Liver (tissue), 9 donors: ENCODE data around the gene PRICKLE4. TPM values are rescaled to one million over a fixed set of nuclear protein-coding genes. Genes with fewer than 3 reads are reported as not detected.

Experiments used
- DNase-seq: peaks from one replicate; pipeline ENCODE4 v3.0.0-alpha.2; 2017; ENCODE audit warnings: low spot score
- H3K27ac ChIP-seq, 2 donors: one replicate each; pipeline ENCODE4 v1.7.0; 2013; ENCODE audit warnings: inconsistent platforms in 2 of 2, low read length in 2 of 2, control low read depth in 1 of 2, low read depth in 1 of 2, mild to moderate bottlenecking in 1 of 2
- H3K27me3 ChIP-seq, 4 donors: one replicate each; pipeline versions ENCODE4 v1.6.1 to v1.7.0; 2013; ENCODE audit warnings: low read length in 3 of 4, inconsistent platforms in 1 of 4, mild to moderate bottlenecking in 1 of 4, moderate library complexity in 1 of 4; ENCODE audit not compliant: control insufficient read depth in 4 of 4, insufficient read depth in 4 of 4
- H3K36me3 ChIP-seq, 4 donors: one replicate each; pipeline versions ENCODE4 v1.6.1 to v1.7.0; 2013; ENCODE audit warnings: low read length in 3 of 4, mild to moderate bottlenecking in 3 of 4, low read depth in 1 of 4, moderate library complexity in 1 of 4; ENCODE audit not compliant: control insufficient read depth in 4 of 4, insufficient read depth in 3 of 4
- H3K4me1 ChIP-seq, 4 donors: one replicate each; pipeline versions ENCODE4 v1.6.1 to v1.7.0; 2013; ENCODE audit warnings: low read length in 3 of 4, mild to moderate bottlenecking in 3 of 4, moderate library complexity in 1 of 4; ENCODE audit not compliant: control insufficient read depth in 4 of 4, insufficient read depth in 4 of 4
- H3K4me3 ChIP-seq, 3 donors: one replicate each; pipeline versions ENCODE4 v1.6.1 to v1.7.0; 2013; ENCODE audit warnings: low read length in 3 of 3, control low read depth in 1 of 3, low read depth in 1 of 3, mild to moderate bottlenecking in 1 of 3
- H3K9ac ChIP-seq, 2 donors: one replicate each; pipeline ENCODE4 v1.7.0; 2013; ENCODE audit warnings: low read length in 2 of 2, mild to moderate bottlenecking in 2 of 2, moderate library complexity in 2 of 2, control low read depth in 1 of 2, low read depth in 1 of 2
- H3K9me3 ChIP-seq, 4 donors: one replicate each; pipeline versions ENCODE4 v1.6.1 to v1.7.0; 2013; ENCODE audit warnings: low read length in 3 of 4; ENCODE audit not compliant: control insufficient read depth in 4 of 4
- FOXA1 ChIP-seq: IDR thresholded peaks from 2 replicates; pipeline ENCODE4 v1.6.1; 2016; ENCODE audit warnings: antibody characterized with exemption
- FOXA2 ChIP-seq: IDR thresholded peaks from 2 replicates; pipeline ENCODE4 v1.6.1; 2016; ENCODE audit warnings: antibody characterized with exemption
- HNF4A ChIP-seq, 2 donors: conservative IDR thresholded peaks; 2 replicates each; pipeline ENCODE4 v1.6.1; 2016; ENCODE audit warnings: antibody characterized with exemption in 2 of 2, mild to moderate bottlenecking in 2 of 2
- JUND ChIP-seq, 2 donors: IDR thresholded peaks; 2 replicates each; pipeline ENCODE4 v1.6.1; 2016; ENCODE audit warnings: antibody characterized with exemption in 2 of 2
- NR2F2 ChIP-seq: IDR thresholded peaks from 2 replicates; pipeline ENCODE4 v1.6.1; 2016; ENCODE audit warnings: antibody characterized with exemption
- TAF1 ChIP-seq: conservative IDR thresholded peaks from 2 replicates; pipeline ENCODE4 v1.6.1; 2016; ENCODE audit warnings: antibody characterized with exemption, mild to moderate bottlenecking
- YY1 ChIP-seq: IDR thresholded peaks from 2 replicates; pipeline ENCODE4 v1.6.1; 2016; ENCODE audit warnings: antibody characterized with exemption, mild to moderate bottlenecking
- WGBS: extraction: QIAGEN DNeasy Blood & Tissue Kit; methylation state at CpG from one replicate; pipeline ENCODE4 v1.1.7; 2013; 5-methylcytosine and 5-hydroxymethylcytosine counted together
- polyA plus RNA-seq, 2 donors: library from polyadenylated mRNA; stranded (reverse) in 1 of 2; unstranded in 1 of 2; fragments of 200-250 nt in 1 of 2; fragments of >200 nt in 1 of 2; fragmentation: Nextera tagmentation in 1 of 2; extraction: Ambion mirVana in 1 of 2; gene quantifications; one replicate each; pipeline versions ENCODE4 v1.2.1 to v1.2.3, GENCODE V29; 2013 to 2015
- total RNA-seq, 2 donors: library from RNA; depleted of rRNA; stranded (reverse); fragments of >200 nt; gene quantifications; one replicate each; pipeline ENCODE4 v1.2.3, GENCODE V29; 2014
- TF ChIP-seq, protein P1 (sequence below): IDR thresholded peaks from 2 replicates; pipeline ENCODE4 v1.6.1; 2016; ENCODE audit warnings: antibody characterized with exemption, mild to moderate bottlenecking
- TF ChIP-seq, protein P2 (sequence below): IDR thresholded peaks from 2 replicates; pipeline ENCODE4 v1.6.1; 2016; ENCODE audit warnings: antibody characterized with exemption
- TF ChIP-seq, protein P3 (sequence below): fragments of 150-350 bp; IDR thresholded peaks from 2 replicates; pipeline ENCODE4 v1.5.1; 2017; ENCODE audit warnings: improper control_type of control experiment, low read depth, low read length; ENCODE audit not compliant: missing input control
- donor health status: healthy.
- donor health status: healthy.
- donor health status: healthy.
- donor health status: healthy.
- donor health status: healthy.

Gene PRICKLE4
- total and polyA plus RNA-seq, 4 donors = 0.37 to 1.4 (median 0.98) TPM; not detected in 1

DNA sequence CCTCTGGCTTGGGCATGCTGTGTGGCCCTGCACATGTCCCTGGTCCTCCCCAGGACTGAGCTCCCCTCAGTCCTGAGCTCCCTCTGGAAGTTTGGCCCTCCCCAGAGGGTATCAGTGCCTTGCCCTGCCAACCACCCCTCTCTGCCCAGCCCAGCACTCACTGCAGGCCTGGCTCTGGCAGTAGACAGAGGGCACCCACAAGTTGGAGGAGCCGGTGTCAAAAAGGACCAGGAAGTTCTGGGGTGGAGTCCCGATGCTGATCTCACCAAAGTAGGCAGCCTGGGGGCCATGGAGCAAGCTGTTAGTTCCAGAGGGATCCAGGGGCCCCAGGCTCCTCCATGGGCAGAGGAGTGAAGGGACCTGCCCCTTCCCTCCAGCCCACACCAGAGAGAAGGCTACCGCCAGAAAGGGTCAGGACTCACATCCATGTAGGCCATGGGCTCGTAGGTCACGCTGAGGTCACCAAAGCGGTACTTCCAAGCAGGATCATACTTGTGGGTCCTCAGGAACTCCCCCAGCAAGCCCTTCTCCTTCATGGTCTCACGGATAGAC is 36.3 kb upstream of the PRICKLE4 start:
- Histone ChIP-seq H3K9ac (no peak overlapping the region), H3K4me3 (no peak overlapping the region), H3K27ac (no peak overlapping the region), H3K36me3 (no peaks in the 10 kb centered on the region), H3K27me3 (no peaks in the 10 kb centered on the region), H3K4me1 (no peaks in the 10 kb centered on the region), H3K9me3 (no peaks in the 10 kb centered on the region)
- TF ChIP-seq YY1 (no peak), JUND (IDR thresholded peaks at IDR 0.05) (no peak), FOXA2 (no peak), NR2F2 (no peak), FOXA1 (no peak)
- TF ChIP-seq, protein P1, sequence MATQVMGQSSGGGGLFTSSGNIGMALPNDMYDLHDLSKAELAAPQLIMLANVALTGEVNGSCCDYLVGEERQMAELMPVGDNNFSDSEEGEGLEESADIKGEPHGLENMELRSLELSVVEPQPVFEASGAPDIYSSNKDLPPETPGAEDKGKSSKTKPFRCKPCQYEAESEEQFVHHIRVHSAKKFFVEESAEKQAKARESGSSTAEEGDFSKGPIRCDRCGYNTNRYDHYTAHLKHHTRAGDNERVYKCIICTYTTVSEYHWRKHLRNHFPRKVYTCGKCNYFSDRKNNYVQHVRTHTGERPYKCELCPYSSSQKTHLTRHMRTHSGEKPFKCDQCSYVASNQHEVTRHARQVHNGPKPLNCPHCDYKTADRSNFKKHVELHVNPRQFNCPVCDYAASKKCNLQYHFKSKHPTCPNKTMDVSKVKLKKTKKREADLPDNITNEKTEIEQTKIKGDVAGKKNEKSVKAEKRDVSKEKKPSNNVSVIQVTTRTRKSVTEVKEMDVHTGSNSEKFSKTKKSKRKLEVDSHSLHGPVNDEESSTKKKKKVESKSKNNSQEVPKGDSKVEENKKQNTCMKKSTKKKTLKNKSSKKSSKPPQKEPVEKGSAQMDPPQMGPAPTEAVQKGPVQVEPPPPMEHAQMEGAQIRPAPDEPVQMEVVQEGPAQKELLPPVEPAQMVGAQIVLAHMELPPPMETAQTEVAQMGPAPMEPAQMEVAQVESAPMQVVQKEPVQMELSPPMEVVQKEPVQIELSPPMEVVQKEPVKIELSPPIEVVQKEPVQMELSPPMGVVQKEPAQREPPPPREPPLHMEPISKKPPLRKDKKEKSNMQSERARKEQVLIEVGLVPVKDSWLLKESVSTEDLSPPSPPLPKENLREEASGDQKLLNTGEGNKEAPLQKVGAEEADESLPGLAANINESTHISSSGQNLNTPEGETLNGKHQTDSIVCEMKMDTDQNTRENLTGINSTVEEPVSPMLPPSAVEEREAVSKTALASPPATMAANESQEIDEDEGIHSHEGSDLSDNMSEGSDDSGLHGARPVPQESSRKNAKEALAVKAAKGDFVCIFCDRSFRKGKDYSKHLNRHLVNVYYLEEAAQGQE = no peak
- TF ChIP-seq, protein P2, sequence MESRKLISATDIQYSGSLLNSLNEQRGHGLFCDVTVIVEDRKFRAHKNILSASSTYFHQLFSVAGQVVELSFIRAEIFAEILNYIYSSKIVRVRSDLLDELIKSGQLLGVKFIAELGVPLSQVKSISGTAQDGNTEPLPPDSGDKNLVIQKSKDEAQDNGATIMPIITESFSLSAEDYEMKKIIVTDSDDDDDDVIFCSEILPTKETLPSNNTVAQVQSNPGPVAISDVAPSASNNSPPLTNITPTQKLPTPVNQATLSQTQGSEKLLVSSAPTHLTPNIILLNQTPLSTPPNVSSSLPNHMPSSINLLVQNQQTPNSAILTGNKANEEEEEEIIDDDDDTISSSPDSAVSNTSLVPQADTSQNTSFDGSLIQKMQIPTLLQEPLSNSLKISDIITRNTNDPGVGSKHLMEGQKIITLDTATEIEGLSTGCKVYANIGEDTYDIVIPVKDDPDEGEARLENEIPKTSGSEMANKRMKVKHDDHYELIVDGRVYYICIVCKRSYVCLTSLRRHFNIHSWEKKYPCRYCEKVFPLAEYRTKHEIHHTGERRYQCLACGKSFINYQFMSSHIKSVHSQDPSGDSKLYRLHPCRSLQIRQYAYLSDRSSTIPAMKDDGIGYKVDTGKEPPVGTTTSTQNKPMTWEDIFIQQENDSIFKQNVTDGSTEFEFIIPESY = no peak
- TF ChIP-seq, protein P3, sequence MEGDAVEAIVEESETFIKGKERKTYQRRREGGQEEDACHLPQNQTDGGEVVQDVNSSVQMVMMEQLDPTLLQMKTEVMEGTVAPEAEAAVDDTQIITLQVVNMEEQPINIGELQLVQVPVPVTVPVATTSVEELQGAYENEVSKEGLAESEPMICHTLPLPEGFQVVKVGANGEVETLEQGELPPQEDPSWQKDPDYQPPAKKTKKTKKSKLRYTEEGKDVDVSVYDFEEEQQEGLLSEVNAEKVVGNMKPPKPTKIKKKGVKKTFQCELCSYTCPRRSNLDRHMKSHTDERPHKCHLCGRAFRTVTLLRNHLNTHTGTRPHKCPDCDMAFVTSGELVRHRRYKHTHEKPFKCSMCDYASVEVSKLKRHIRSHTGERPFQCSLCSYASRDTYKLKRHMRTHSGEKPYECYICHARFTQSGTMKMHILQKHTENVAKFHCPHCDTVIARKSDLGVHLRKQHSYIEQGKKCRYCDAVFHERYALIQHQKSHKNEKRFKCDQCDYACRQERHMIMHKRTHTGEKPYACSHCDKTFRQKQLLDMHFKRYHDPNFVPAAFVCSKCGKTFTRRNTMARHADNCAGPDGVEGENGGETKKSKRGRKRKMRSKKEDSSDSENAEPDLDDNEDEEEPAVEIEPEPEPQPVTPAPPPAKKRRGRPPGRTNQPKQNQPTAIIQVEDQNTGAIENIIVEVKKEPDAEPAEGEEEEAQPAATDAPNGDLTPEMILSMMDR = no peak
- WGBS = 87% methylated on average over 7 of the region's 7 CpGs
- DNase-seq = no peak

DNA sequence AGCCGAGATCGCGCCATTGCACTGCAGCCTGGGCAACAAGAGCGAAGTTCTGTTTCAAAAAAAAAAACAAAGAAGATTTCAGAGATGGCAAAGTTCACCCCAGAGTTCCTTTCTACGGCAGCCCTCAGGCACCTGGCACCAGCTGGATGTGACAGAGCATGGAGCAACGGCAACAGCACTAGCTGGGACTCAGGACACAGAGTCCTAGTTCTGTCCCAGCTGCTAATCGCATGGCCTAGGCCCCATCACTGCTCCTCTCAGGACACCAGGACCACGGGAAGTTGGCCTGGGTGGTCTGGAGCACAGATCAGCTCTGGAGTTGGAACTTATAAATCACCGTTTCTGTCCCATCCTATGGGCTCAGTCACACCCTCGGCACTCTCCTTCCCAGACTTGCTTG is 34.5 kb upstream of the PRICKLE4 start:
- TF ChIP-seq FOXA1 (no peak), NR2F2 (no peak), FOXA2 (no peak), HNF4A (conservative IDR thresholded peaks at IDR 0.05) (no peak), TAF1 (no peak), JUND (IDR thresholded peaks at IDR 0.05) (no peak)
- TF ChIP-seq, protein P1 = no peak
- no peak overlapping the region for H3K4me3 ChIP-seq
- H3K36me3 ChIP-seq = no peaks in the 10 kb centered on the region
- no peaks in the 10 kb centered on the region for H3K4me1 ChIP-seq
- WGBS = 93% methylated on average over 10 of the region's 10 CpGs
- no peak overlapping the region for H3K9ac ChIP-seq
- no peaks in the 10 kb centered on the region for H3K27me3 ChIP-seq
- H3K9me3 ChIP-seq = no peaks in the 10 kb centered on the region
- DNase-seq = no peak
- no peak overlapping the region for H3K27ac ChIP-seq
